GM23338 (cell line): ENCODE results near the gene EFTUD2. TPM values are rescaled to one million over a fixed set of nuclear protein-coding genes. Genes with fewer than 3 reads are reported as not detected.

ENCODE experiments used
- ATAC-seq: fragments of 200-7000 bp; cut with Tn5 transposase; 3 replicates; pipeline ENCODE4 v1.9.1; 2020
- DNase-seq: peaks from one replicate; pipeline ENCODE4 v3.0.0-alpha.2; 2015; ENCODE audit warnings: low spot score
- H2AFZ ChIP-seq: fragments of 200-600 bp; sonication (generic); 2 replicates; pipeline ENCODE4 v1.8.0; 2016; ENCODE audit warnings: antibody characterized with exemption, mild to moderate bottlenecking, moderate library complexity
- H3F3A ChIP-seq: fragments of 200-600 bp; sonication (generic); replicated peaks from 2 replicates; pipeline ENCODE4 v1.8.0; 2017; ENCODE audit warnings: antibody characterized with exemption, mixed run types, low read depth
- H3K27ac ChIP-seq: fragments of 200-600 bp; sonication (generic); 2 replicates; pipeline ENCODE4 v1.6.1; 2016; ENCODE audit warnings: low read depth
- H3K27me3 ChIP-seq: fragments of 200-600 bp; sonication (generic); 2 replicates; pipeline ENCODE4 v1.8.0; 2016; ENCODE audit warnings: mild to moderate bottlenecking, mixed run types, moderate library complexity; ENCODE audit not compliant: insufficient read depth
- H3K36me3 ChIP-seq: fragments of 200-600 bp; sonication (generic); 2 replicates; pipeline ENCODE4 v1.8.0; 2016; ENCODE audit warnings: mild to moderate bottlenecking; ENCODE audit not compliant: insufficient read depth
- H3K4me1 ChIP-seq: fragments of 200-600 bp; sonication (generic); 2 replicates; pipeline ENCODE4 v1.8.0; 2016; ENCODE audit warnings: mild to moderate bottlenecking, moderate library complexity; ENCODE audit not compliant: insufficient read depth
- H3K4me2 ChIP-seq: fragments of 200-600 bp; sonication (generic); 2 replicates; pipeline ENCODE4 v1.7.1; 2017; ENCODE audit warnings: mixed run types
- H3K4me3 ChIP-seq: fragments of 200-600 bp; sonication (generic); 2 replicates; pipeline ENCODE4 v1.6.1; 2016; ENCODE audit warnings: mixed run types
- H3K79me2 ChIP-seq: fragments of 200-600 bp; sonication (generic); replicated peaks from 2 replicates; pipeline ENCODE4 v1.8.0; 2017; ENCODE audit warnings: mild to moderate bottlenecking; ENCODE audit not compliant: insufficient read depth
- H3K9me2 ChIP-seq: fragments of 200-600 bp; sonication (generic); 2 replicates; pipeline ENCODE4 v1.8.0; 2017; ENCODE audit not compliant: insufficient read depth
- H4K20me1 ChIP-seq: fragments of 200-600 bp; sonication (generic); replicated peaks from 2 replicates; pipeline ENCODE4 v1.8.0; 2017; ENCODE audit warnings: mild to moderate bottlenecking; ENCODE audit not compliant: insufficient read depth
- H3K27ac Mint-ChIP-seq: 2 replicates; pipeline ENCODE4 v1.8.0; 2020; ENCODE audit warnings: inconsistent platforms, mild to moderate bottlenecking, moderate library complexity, mixed read lengths
- H3K27me3 Mint-ChIP-seq: 3 replicates; pipeline ENCODE4 v1.8.0; 2022; ENCODE audit warnings: low read depth, mild to moderate bottlenecking, moderate library complexity, mixed read lengths, inconsistent platforms; ENCODE audit not compliant: insufficient read depth, poor library complexity
- H3K36me3 Mint-ChIP-seq: 3 replicates; pipeline ENCODE4 v1.8.0; 2021; ENCODE audit warnings: low read depth, mild to moderate bottlenecking, inconsistent platforms, moderate library complexity, mixed read lengths
- H3K4me1 Mint-ChIP-seq: 3 replicates; pipeline ENCODE4 v1.8.0; 2020; ENCODE audit warnings: mild to moderate bottlenecking, inconsistent platforms, mixed read lengths
- H3K4me3 Mint-ChIP-seq: 3 replicates; pipeline ENCODE4 v1.8.0; 2021; ENCODE audit warnings: moderate library complexity, mild to moderate bottlenecking, inconsistent platforms, mixed read lengths
- H3K9me3 Mint-ChIP-seq: 3 replicates; pipeline ENCODE4 v1.8.0; 2020; ENCODE audit warnings: moderate library complexity, mild to moderate bottlenecking, inconsistent platforms, mixed read lengths
- EZH2phosphoT487 ChIP-seq: fragments of 200-600 bp; sonication (generic); IDR thresholded peaks from one replicate; pipeline ENCODE4 v1.8.1; 2018; ENCODE audit warnings: antibody characterized with exemption; ENCODE audit not compliant: unreplicated experiment
- STAT1 ChIP-seq: IDR thresholded peaks from one replicate; pipeline ENCODE4 v1.6.1; 2016; ENCODE audit warnings: antibody characterized with exemption; ENCODE audit not compliant: unreplicated experiment
- ZNF462 ChIP-seq: fragments of 250-450 bp; sonication (Bioruptor Pico); IDR thresholded peaks from 2 replicates; pipeline ENCODE4 v1.5.0; 2020; ENCODE audit warnings: mild to moderate bottlenecking, moderate library complexity
- polyA plus RNA-seq: library from polyadenylated mRNA; unstranded; fragments of >200 nt; fragmentation: Nextera tagmentation; extraction: Ambion mirVana; gene quantifications from 2 replicates; pipeline ENCODE4 v1.2.1, GENCODE V29; 2016
- total RNA-seq: library from RNA; depleted of rRNA; stranded (reverse); fragments of >200 nt; shearing (Covaris generic); gene quantifications from 2 replicates; pipeline ENCODE4 v1.2.3, GENCODE V29; 2014

EFTUD2 gene
- total and polyA plus RNA-seq, 2 experiments from 2014 or later: 61.6 to 196 TPM

GRCh38 chr17:44913676-44914075, 14.4 kb upstream of the EFTUD2 start:
- peaks cover 15% of the 10 kb centered on the region for H3K27me3 Mint-ChIP-seq
- no peak overlapping the region for H2AFZ ChIP-seq
- H3K27ac Mint-ChIP-seq: no peak overlapping the region
- H3K4me2 ChIP-seq: no peak overlapping the region
- no peaks in the 10 kb centered on the region for H3K79me2 ChIP-seq
- H3K27me3 ChIP-seq: peaks cover 17% of the 10 kb centered on the region
- H4K20me1 ChIP-seq: no peaks in the 10 kb centered on the region
- no peak overlapping the region for H3K4me3 ChIP-seq
- H3K36me3 ChIP-seq: no peaks in the 10 kb centered on the region
- H3F3A ChIP-seq: peaks cover 10% of the 10 kb centered on the region; the same call in 1 of the 2 replicates
- no peaks in the 10 kb centered on the region for H3K9me3 Mint-ChIP-seq
- no peak overlapping the region for H3K27ac ChIP-seq
- peaks cover 7% of the 10 kb centered on the region for H3K4me1 Mint-ChIP-seq
- TF ChIP-seq STAT1: no peak
- TF ChIP-seq EZH2phosphoT487: no peak
- no peak for TF ChIP-seq ZNF462 (CRISPR knock-in tag)
- no peak overlapping the region; the same call in 2 of the 3 replicates for H3K4me3 Mint-ChIP-seq
- H3K36me3 Mint-ChIP-seq: no peaks in the 10 kb centered on the region; the same call in 2 of the 3 replicates
- no peak for DNase-seq
- no peaks in the 10 kb centered on the region for H3K9me2 ChIP-seq
- H3K4me1 ChIP-seq: no peaks in the 10 kb centered on the region; the same call in none of the 2 replicates
- no peak for ATAC-seq

- Histone ChIP-seq H3K4me1 (no peaks in the 10 kb centered on the region; the same call in none of the 2 replicates), H3K9me2 (no peaks in the 10 kb centered on the region), H3K79me2 (no peaks in the 10 kb centered on the region), H3K4me2 (no peak overlapping the region), H3F3A (peaks cover 10% of the 10 kb centered on the region; the same call in 1 of the 2 replicates), H4K20me1 (no peaks in the 10 kb centered on the region), H3K36me3 (no peaks in the 10 kb centered on the region), H2AFZ (no peak overlapping the region), H3K27ac (no peak overlapping the region), H3K4me3 (no peak overlapping the region), H3K27me3 (peaks cover 17% of the 10 kb centered on the region)
- H3K4me3 Mint-ChIP-seq: peak overlapping the region; percentile 51; the same call in 2 of the 3 replicates
- peaks cover 17% of the 10 kb centered on the region for H3K27me3 Mint-ChIP-seq
- H3K9me3 Mint-ChIP-seq: no peaks in the 10 kb centered on the region
- H3K36me3 Mint-ChIP-seq: no peaks in the 10 kb centered on the region; the same call in 2 of the 3 replicates
- H3K4me1 Mint-ChIP-seq: peaks cover 7% of the 10 kb centered on the region
- no peak for DNase-seq
- no peak overlapping the region for H3K27ac Mint-ChIP-seq
- no peak for ATAC-seq
- no peak for TF ChIP-seq ZNF462 (CRISPR knock-in tag)
Observed at GRCh38 chr17:44912763-44913544, 13.7 kb upstream of the EFTUD2 start.
